HPDE6-E6E7 (cell line): ENCODE results near the gene G6PC3.
A peak's percentile ranks its signal among the peaks of the same experiment; 100 is the strongest.

Experiments
- DNase-seq: peaks from one replicate; pipeline ENCODE4 v3.0.0; 2011; ENCODE audit warnings: missing footprints; ENCODE audit errors: extremely low spot score

G6PC3 gene

GRCh38 chr17:44123356-44124117, 53.0 kb downstream of the G6PC3 start, which contains the start of gene HDAC5:
Gene HDAC5, minus strand, starts transcription at chr17:44123641. Its CDS starts 6,126 bp downstream, at chr17:44117515.
- DNase-seq: peak; percentile 86

- DNase-seq: no peak
These were observed 53.5 kb downstream of the G6PC3 start for GRCh38 chr17:44124118-44124438.
